Measurements from ENCODE around the gene ZNRF3. TPM values are rescaled to one million over a fixed set of nuclear protein-coding genes. Genes with fewer than 3 reads are reported as not detected.

ZNRF3 gene
- polyA plus RNA-seq, 1 donor (not counting 4 experiments of a cell fraction or from before 2014, with no cell fraction given), result 2.6 TPM

DNA sequence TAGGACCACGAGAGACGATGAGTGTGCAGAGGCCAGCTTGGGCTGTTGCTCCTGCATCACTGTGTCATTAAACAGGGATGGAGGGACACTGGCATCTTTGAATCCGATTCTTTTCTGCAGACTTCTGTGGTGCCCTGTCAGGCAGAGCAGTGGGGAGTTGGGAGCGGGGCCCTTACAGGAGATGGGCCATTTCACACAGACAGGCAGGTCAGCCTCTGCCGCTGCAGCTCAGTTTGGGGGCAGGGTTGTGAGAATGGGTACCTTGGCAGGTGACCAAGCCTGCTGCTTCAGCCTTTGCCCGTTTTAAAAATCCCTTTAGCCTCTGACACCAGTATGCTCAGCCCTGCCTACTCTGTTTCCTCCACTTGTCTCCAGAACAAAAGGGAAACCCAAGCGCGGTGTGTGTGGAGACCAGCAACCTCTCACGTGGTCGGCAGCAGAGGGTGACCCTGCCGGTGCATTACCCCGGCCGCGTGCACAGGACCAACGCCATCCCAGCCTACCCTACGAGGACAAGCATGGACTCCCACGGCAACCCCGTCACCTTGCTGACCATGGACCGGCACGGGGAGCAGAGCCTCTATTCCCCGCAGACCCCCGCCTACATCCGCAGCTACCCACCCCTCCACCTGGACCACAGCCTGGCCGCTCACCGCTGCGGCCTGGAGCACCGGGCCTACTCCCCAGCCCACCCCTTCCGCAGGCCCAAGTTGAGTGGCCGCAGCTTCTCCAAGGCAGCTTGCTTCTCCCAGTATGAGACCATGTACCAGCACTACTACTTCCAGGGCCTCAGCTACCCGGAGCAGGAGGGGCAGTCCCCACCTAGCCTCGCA, 165.7 kb downstream of the ZNRF3 start:
- H3K27me3 ChIP-seq (ENCODE audit: control insufficient read depth, extremely low read depth, insufficient read depth, low read length), result no peaks in the 10 kb centered on the region
- DNase-seq (ENCODE audit: low read depth, low spot score) (no peak), FAIRE-seq (no peak)
- no peaks in the 10 kb centered on the region for H4K20me1 ChIP-seq (ENCODE audit: control insufficient read depth, extremely low read depth, insufficient read depth, low read length)
- H3K4me3 ChIP-seq (ENCODE audit: control insufficient read depth in 2 of 3, extremely low read depth in 1 of 3, insufficient read depth in 2 of 3, low read depth in 1 of 3, low read length in 3 of 3), result no peak overlapping the region
- dilution Hi-C loops (cut with MboI; ENCODE audit: extremely low pct_ligation_motif_present, low sequenced_read_pairs), result no loop called here
- peaks cover 5 to 17% of the 10 kb centered on the region in 2 experiments for H3K36me3 ChIP-seq (ENCODE audit: control insufficient read depth in 2 of 2, extremely low read depth in 1 of 2, insufficient read depth in 2 of 2, low read length in 2 of 2)
- TF ChIP-seq, protein P1, sequence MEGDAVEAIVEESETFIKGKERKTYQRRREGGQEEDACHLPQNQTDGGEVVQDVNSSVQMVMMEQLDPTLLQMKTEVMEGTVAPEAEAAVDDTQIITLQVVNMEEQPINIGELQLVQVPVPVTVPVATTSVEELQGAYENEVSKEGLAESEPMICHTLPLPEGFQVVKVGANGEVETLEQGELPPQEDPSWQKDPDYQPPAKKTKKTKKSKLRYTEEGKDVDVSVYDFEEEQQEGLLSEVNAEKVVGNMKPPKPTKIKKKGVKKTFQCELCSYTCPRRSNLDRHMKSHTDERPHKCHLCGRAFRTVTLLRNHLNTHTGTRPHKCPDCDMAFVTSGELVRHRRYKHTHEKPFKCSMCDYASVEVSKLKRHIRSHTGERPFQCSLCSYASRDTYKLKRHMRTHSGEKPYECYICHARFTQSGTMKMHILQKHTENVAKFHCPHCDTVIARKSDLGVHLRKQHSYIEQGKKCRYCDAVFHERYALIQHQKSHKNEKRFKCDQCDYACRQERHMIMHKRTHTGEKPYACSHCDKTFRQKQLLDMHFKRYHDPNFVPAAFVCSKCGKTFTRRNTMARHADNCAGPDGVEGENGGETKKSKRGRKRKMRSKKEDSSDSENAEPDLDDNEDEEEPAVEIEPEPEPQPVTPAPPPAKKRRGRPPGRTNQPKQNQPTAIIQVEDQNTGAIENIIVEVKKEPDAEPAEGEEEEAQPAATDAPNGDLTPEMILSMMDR (optimal IDR thresholded peaks at IDR 0.05 in 1 of 3, IDR thresholded peaks at IDR 0.05 in 1 of 3, conservative IDR thresholded peaks at IDR 0.05 in 1 of 3; ENCODE audit: extremely low read depth in 1 of 3, insufficient read depth in 2 of 3, low read length in 3 of 3), result no peak
- no peak for TF ChIP-seq EZH2 (IDR thresholded peaks at IDR 0.05; ENCODE audit: low read length)
- H3K27ac ChIP-seq (ENCODE audit: control insufficient read depth, insufficient read depth, low read length), result no peak overlapping the region
- no peak overlapping the region for H3K9ac ChIP-seq (ENCODE audit: control insufficient read depth, extremely low read depth, insufficient read depth, low read length)
- no peaks in the 10 kb centered on the region for H3K9me1 ChIP-seq (ENCODE audit: control insufficient read depth, extremely low read depth, insufficient read depth, low read length)
- H3K4me2 ChIP-seq (ENCODE audit: control insufficient read depth, extremely low read depth, insufficient read depth, low read depth, low read length), result no peak overlapping the region
- H3K4me1 ChIP-seq (ENCODE audit: control insufficient read depth, extremely low read depth, insufficient read depth, low read length), result peaks cover 10% of the 10 kb centered on the region
- H2AFZ ChIP-seq (ENCODE audit: control insufficient read depth, low read length), result no peak overlapping the region
- no peaks in the 10 kb centered on the region for H3K9me3 ChIP-seq (ENCODE audit: control insufficient read depth, low read depth, low read length)
- H3K79me2 ChIP-seq (ENCODE audit: control insufficient read depth, insufficient read depth, low read length), result no peaks in the 10 kb centered on the region

DNA sequence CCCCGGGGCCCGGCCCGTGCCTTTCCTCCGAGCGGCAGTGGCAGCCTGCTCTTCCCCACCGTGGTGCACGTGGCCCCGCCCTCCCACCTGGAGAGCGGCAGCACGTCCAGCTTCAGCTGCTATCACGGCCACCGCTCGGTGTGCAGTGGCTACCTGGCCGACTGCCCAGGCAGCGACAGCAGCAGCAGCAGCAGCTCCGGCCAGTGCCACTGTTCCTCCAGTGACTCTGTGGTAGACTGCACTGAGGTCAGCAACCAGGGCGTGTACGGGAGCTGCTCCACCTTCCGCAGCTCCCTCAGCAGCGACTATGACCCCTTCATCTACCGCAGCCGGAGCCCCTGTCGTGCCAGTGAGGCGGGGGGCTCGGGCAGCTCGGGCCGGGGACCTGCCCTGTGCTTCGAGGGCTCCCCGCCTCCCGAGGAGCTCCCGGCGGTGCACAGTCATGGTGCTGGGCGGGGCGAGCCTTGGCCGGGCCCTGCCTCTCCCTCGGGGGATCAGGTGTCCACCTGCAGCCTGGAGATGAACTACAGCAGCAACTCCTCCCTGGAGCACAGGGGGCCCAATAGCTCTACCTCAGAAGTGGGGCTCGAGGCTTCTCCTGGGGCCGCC, 166.4 kb downstream of the ZNRF3 start:
- Histone ChIP-seq H3K27ac (ENCODE audit: control insufficient read depth, insufficient read depth, low read length) (no peak overlapping the region), H3K4me3 (ENCODE audit: control insufficient read depth in 2 of 3, extremely low read depth in 1 of 3, insufficient read depth in 2 of 3, low read depth in 1 of 3, low read length in 3 of 3) (no peak overlapping the region), H3K27me3 (ENCODE audit: control insufficient read depth, extremely low read depth, insufficient read depth, low read length) (no peaks in the 10 kb centered on the region), H3K79me2 (ENCODE audit: control insufficient read depth, insufficient read depth, low read length) (no peaks in the 10 kb centered on the region), H3K9me3 (ENCODE audit: control insufficient read depth, low read depth, low read length) (no peaks in the 10 kb centered on the region), H3K9ac (ENCODE audit: control insufficient read depth, extremely low read depth, insufficient read depth, low read length) (no peak overlapping the region), H3K9me1 (ENCODE audit: control insufficient read depth, extremely low read depth, insufficient read depth, low read length) (no peaks in the 10 kb centered on the region), H2AFZ (ENCODE audit: control insufficient read depth, low read length) (no peak overlapping the region), H3K4me2 (ENCODE audit: control insufficient read depth, extremely low read depth, insufficient read depth, low read depth, low read length) (no peak overlapping the region), H3K4me1 (ENCODE audit: control insufficient read depth, extremely low read depth, insufficient read depth, low read length) (peaks cover 3% of the 10 kb centered on the region), H3K36me3 (ENCODE audit: control insufficient read depth in 2 of 2, extremely low read depth in 1 of 2, insufficient read depth in 2 of 2, low read length in 2 of 2) (peaks cover 5 to 17% of the 10 kb centered on the region in 2 experiments), H4K20me1 (ENCODE audit: control insufficient read depth, extremely low read depth, insufficient read depth, low read length) (no peaks in the 10 kb centered on the region)
- TF ChIP-seq EZH2 (IDR thresholded peaks at IDR 0.05; ENCODE audit: low read length), result no peak
- TF ChIP-seq, protein P1 (optimal IDR thresholded peaks at IDR 0.05 in 1 of 3, IDR thresholded peaks at IDR 0.05 in 1 of 3, conservative IDR thresholded peaks at IDR 0.05 in 1 of 3; ENCODE audit: extremely low read depth in 1 of 3, insufficient read depth in 2 of 3, low read length in 3 of 3), result no peak
- dilution Hi-C loops (cut with MboI; ENCODE audit: extremely low pct_ligation_motif_present, low sequenced_read_pairs), result no loop called here
- FAIRE-seq (no peak), DNase-seq (ENCODE audit: low read depth, low spot score) (no peak)
